GM21526 (cell line): ENCODE measurements around the gene HOXA3.

Source experiments
- ATAC-seq: cut with Tn5 transposase; IDR thresholded peaks from one replicate; pipeline ENCODE4 v1.9.1; 2021; ENCODE audit warnings: moderate library complexity; ENCODE audit not compliant: unreplicated experiment, low FRiP score

The HOXA3 gene

GRCh38 chr7:27095050-27095896 lies 57.1 kb downstream of the HOXA3 start:
- no peak for ATAC-seq

- ATAC-seq = no peak
Measured at GRCh38 chr7:27094304-27095049, 57.9 kb downstream of the HOXA3 start.

GRCh38 chr7:27093184-27093895 lies 59.0 kb downstream of the HOXA3 start:
- ATAC-seq = no peak

- no peak for ATAC-seq
Measured at GRCh38 chr7:27092819-27093110, 59.6 kb downstream of the HOXA3 start.

GRCh38 chr7:27091941-27092818 lies 60.2 kb downstream of the HOXA3 start:
- ATAC-seq = no peak

GRCh38 chr7:27091105-27091504 lies 61.3 kb downstream of the HOXA3 start:
- no peak for ATAC-seq

- no peak for ATAC-seq
Measured at GRCh38 chr7:27088002-27088922, 64.1 kb downstream of the HOXA3 start.

GRCh38 chr7:27083646-27084045 lies 68.7 kb downstream of the HOXA3 start:
- no peak for ATAC-seq

- ATAC-seq = no peak
Measured at GRCh38 chr7:27082171-27082570, 70.2 kb downstream of the HOXA3 start.

- no peak for ATAC-seq
Measured at GRCh38 chr7:27080844-27081436, 71.4 kb downstream of the HOXA3 start.

- ATAC-seq = no peak
Measured at GRCh38 chr7:27079234-27079975, 73.0 kb downstream of the HOXA3 start.

GRCh38 chr7:27078616-27079233 lies 73.7 kb downstream of the HOXA3 start:
- no peak for ATAC-seq

- no peak for ATAC-seq
Measured at GRCh38 chr7:27073076-27073475, 79.3 kb downstream of the HOXA3 start.

GRCh38 chr7:27071622-27072390 lies 80.6 kb downstream of the HOXA3 start:
- no peak for ATAC-seq

GRCh38 chr7:27068259-27068658 lies 84.1 kb downstream of the HOXA3 start:
- ATAC-seq = no peak

- no peak for ATAC-seq
Measured at GRCh38 chr7:27066148-27066547, 86.2 kb downstream of the HOXA3 start.

GRCh38 chr7:27065709-27066108 lies 86.7 kb downstream of the HOXA3 start:
- ATAC-seq = no peak
